Activated CD4-positive, alpha-beta T cell treated with anti-CD3 and anti-CD28 coated beads, Interleukin-2, amount 50 U/mL, for 48 hours (primary cell): ENCODE measurements around the gene CLSTN2.

Experiments
- DNase-seq, 2 experiments: peaks; one replicate each; pipeline ENCODE4 v3.0.0-alpha.2; 2020

Gene CLSTN2

GRCh38 chr3:140438736-140439470 lies 503.9 kb downstream of the CLSTN2 start:
- no peak for DNase-seq

GRCh38 chr3:140439527-140439926 lies 504.5 kb downstream of the CLSTN2 start:
- no peak for DNase-seq

GRCh38 chr3:140440446-140440845 lies 505.5 kb downstream of the CLSTN2 start:
- DNase-seq, result no peak

- no peak for DNase-seq
Observed at GRCh38 chr3:140441006-140441405, 506.0 kb downstream of the CLSTN2 start.

GRCh38 chr3:140442621-140443020 lies 507.6 kb downstream of the CLSTN2 start:
- no peak for DNase-seq

- no peak for DNase-seq
Observed at GRCh38 chr3:140443073-140443472, 508.1 kb downstream of the CLSTN2 start.

- no peak for DNase-seq
Observed at GRCh38 chr3:140443806-140444205, 508.8 kb downstream of the CLSTN2 start.

GRCh38 chr3:140446734-140447133 lies 511.7 kb downstream of the CLSTN2 start:
- no peak for DNase-seq

- no peak for DNase-seq
Observed at GRCh38 chr3:140447136-140447535, 512.2 kb downstream of the CLSTN2 start.

- DNase-seq, result no peak
Observed at GRCh38 chr3:140448001-140448400, 513.0 kb downstream of the CLSTN2 start.

GRCh38 chr3:140449413-140450256 lies 514.6 kb downstream of the CLSTN2 start:
- DNase-seq, result no peak

- DNase-seq, result no peak
Observed at GRCh38 chr3:140453750-140454149, 518.8 kb downstream of the CLSTN2 start.

GRCh38 chr3:140455521-140456214 lies 520.7 kb downstream of the CLSTN2 start:
- DNase-seq, result no peak

GRCh38 chr3:140456974-140457373 lies 522.0 kb downstream of the CLSTN2 start:
- DNase-seq, result no peak

GRCh38 chr3:140459462-140459861 lies 524.5 kb downstream of the CLSTN2 start:
- DNase-seq, result no peak

GRCh38 chr3:140461250-140461649 lies 526.3 kb downstream of the CLSTN2 start:
- DNase-seq, result no peak

- DNase-seq, result no peak
Observed at GRCh38 chr3:140463355-140463754, 528.4 kb downstream of the CLSTN2 start.

GRCh38 chr3:140465988-140466387 lies 531.0 kb downstream of the CLSTN2 start:
- DNase-seq, result no peak

GRCh38 chr3:140466535-140466934 lies 531.5 kb downstream of the CLSTN2 start:
- no peak for DNase-seq

- DNase-seq, result no peak
Observed at GRCh38 chr3:140467104-140467577, 532.2 kb downstream of the CLSTN2 start.

- no peak for DNase-seq
Observed at GRCh38 chr3:140467796-140468315, 532.9 kb downstream of the CLSTN2 start.

- no peak for DNase-seq
Observed at GRCh38 chr3:140468407-140468806, 533.4 kb downstream of the CLSTN2 start.

GRCh38 chr3:140469491-140469890 lies 534.5 kb downstream of the CLSTN2 start:
- DNase-seq, result no peak
